Astrocyte of the hippocampus (primary cell): ENCODE measurements around the gene IRGM.

Source experiments
- DNase-seq: peaks from one replicate; pipeline ENCODE4 v3.0.0; 2011; ENCODE audit warnings: low read depth, low spot score

Gene IRGM

GRCh38 chr5:150895431-150896428 lies 49.4 kb downstream of the IRGM start:
- DNase-seq, result no peak
